SK-N-SH treated with all-trans-retinoic acid at 6 μM for 48 hours (cell line): ENCODE data around the gene PRIMPOL.

Experiments used
- ATAC-seq: fragments of 200-7000 bp; cut with Tn5 transposase; 3 replicates; pipeline ENCODE4 v1.9.1; 2020; ENCODE audit warnings: mild to moderate bottlenecking, moderate library complexity
- ARNTL ChIP-seq: fragments of 450-650 bp; formaldehyde crosslinking; IDR thresholded peaks from 2 replicates; pipeline ENCODE4 v1.5.0; 2020; ENCODE audit warnings: low read depth, mild to moderate bottlenecking, moderate library complexity, borderline replicate concordance
- BACH2 ChIP-seq: fragments of 250-450 bp; sonication (Bioruptor Pico); IDR thresholded peaks from 2 replicates; pipeline ENCODE4 v1.9.0; 2021; ENCODE audit warnings: mild to moderate bottlenecking, borderline replicate concordance
- CSDC2 ChIP-seq: fragments of 250-450 bp; sonication (Bioruptor Pico); IDR thresholded peaks from 2 replicates; pipeline ENCODE4 v1.5.0; 2020; ENCODE audit warnings: mild to moderate bottlenecking, moderate library complexity
- ESRRG ChIP-seq: fragments of 250-450 bp; sonication (Bioruptor Pico); IDR thresholded peaks from 2 replicates; pipeline ENCODE4 v1.6.1; 2021; ENCODE audit warnings: mild to moderate bottlenecking
- GLIS3 ChIP-seq: fragments of 250-450 bp; sonication (Bioruptor Pico); IDR thresholded peaks from 2 replicates; pipeline ENCODE4 v1.5.0; 2020; ENCODE audit warnings: mild to moderate bottlenecking, moderate library complexity
- ISL1 ChIP-seq: fragments of 250-450 bp; sonication (Bioruptor Pico); IDR thresholded peaks from 2 replicates; pipeline ENCODE4 v2.1.2; 2022; ENCODE audit warnings: mild to moderate bottlenecking, moderate library complexity
- OSR1 ChIP-seq: fragments of 250-450 bp; sonication (Bioruptor Pico); IDR thresholded peaks from 2 replicates; pipeline ENCODE4 v1.8.0; 2022; ENCODE audit warnings: moderate library complexity, mild to moderate bottlenecking, inconsistent platforms
- PPARA ChIP-seq: fragments of 250-450 bp; sonication (Bioruptor Pico); IDR thresholded peaks from 2 replicates; pipeline ENCODE4 v1.5.0; 2020; ENCODE audit warnings: mild to moderate bottlenecking, borderline replicate concordance
- RARB ChIP-seq: fragments of 250-450 bp; sonication (Bioruptor Pico); IDR thresholded peaks from 2 replicates; pipeline ENCODE4 v1.8.0; 2021; ENCODE audit warnings: mild to moderate bottlenecking, moderate library complexity
- TCF4 ChIP-seq: fragments of 250-450 bp; sonication (Bioruptor Pico); IDR thresholded peaks from 2 replicates; pipeline ENCODE4 v1.8.0; 2021; ENCODE audit warnings: mild to moderate bottlenecking, moderate library complexity, borderline replicate concordance
- TOX ChIP-seq: fragments of 250-450 bp; sonication (Bioruptor Pico); IDR thresholded peaks from 2 replicates; pipeline ENCODE4 v1.8.0; 2021; ENCODE audit warnings: mild to moderate bottlenecking, moderate library complexity, borderline replicate concordance
- ZC3H10 ChIP-seq: fragments of 250-450 bp; sonication (Bioruptor Pico); IDR thresholded peaks from 2 replicates; pipeline ENCODE4 v1.5.1; 2021; ENCODE audit warnings: mild to moderate bottlenecking, moderate library complexity
- ZNF565 ChIP-seq: fragments of 450-650 bp; formaldehyde crosslinking; conservative IDR thresholded peaks from 2 replicates; pipeline ENCODE4 v1.5.0; 2020; ENCODE audit warnings: low read depth, mild to moderate bottlenecking, moderate library complexity
- ZNF70 ChIP-seq: fragments of 450-650 bp; formaldehyde crosslinking; IDR thresholded peaks from 2 replicates; pipeline ENCODE4 v1.5.0; 2020; ENCODE audit warnings: mild to moderate bottlenecking, moderate library complexity
- ZNF8 ChIP-seq: fragments of 450-650 bp; formaldehyde crosslinking; IDR thresholded peaks from 2 replicates; pipeline ENCODE4 v1.5.0; 2020; ENCODE audit warnings: mild to moderate bottlenecking, moderate library complexity
- TF ChIP-seq, protein P1 (sequence below): fragments of 250-450 bp; sonication (Bioruptor Pico); IDR thresholded peaks from 2 replicates; pipeline ENCODE4 v1.5.1; 2020; ENCODE audit warnings: low read depth, mild to moderate bottlenecking, moderate library complexity
- TF ChIP-seq, protein P2 (sequence below): fragments of 250-450 bp; sonication (Bioruptor Pico); IDR thresholded peaks from 2 replicates; pipeline ENCODE4 v1.8.0; 2020; ENCODE audit warnings: mild to moderate bottlenecking, moderate library complexity, borderline replicate concordance
- TF ChIP-seq, protein P3 (sequence below): fragments of 250-450 bp; sonication (Bioruptor Pico); IDR thresholded peaks from 2 replicates; pipeline ENCODE4 v1.5.0; 2020; ENCODE audit warnings: mild to moderate bottlenecking, moderate library complexity
- TF ChIP-seq, protein P4 (sequence below): fragments of 250-450 bp; sonication (Bioruptor Pico); IDR thresholded peaks from 2 replicates; pipeline ENCODE4 v1.8.0; 2021; ENCODE audit warnings: low read depth, mild to moderate bottlenecking, moderate library complexity, borderline replicate concordance

Gene PRIMPOL

DNA sequence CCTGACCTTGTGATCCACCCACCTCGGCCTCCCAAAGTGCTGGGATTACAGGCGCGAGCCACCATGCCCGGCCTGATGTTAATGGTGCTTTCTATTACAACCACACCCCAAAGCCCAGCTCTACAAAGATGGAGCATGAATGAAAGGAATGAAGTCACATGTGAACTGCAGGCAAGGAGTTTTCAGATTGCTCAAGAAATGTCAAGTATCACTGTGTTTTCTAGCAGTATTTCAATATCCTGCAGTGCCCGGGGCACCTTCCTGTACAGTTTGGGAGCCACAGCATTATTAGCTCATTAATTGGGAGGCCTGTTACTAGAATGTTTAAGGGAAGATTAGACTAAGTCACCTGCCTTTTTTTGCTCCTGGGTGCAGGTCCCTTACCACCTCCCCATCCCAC is 40.1 kb downstream of the PRIMPOL start:
- ATAC-seq, result no peak
- TF ChIP-seq ESRRG (CRISPR knock-in tag) (no peak), TCF4 (CRISPR knock-in tag) (no peak), ZNF8 (CRISPR knock-in tag) (no peak), CSDC2 (CRISPR knock-in tag) (no peak), BACH2 (CRISPR knock-in tag) (no peak), ZNF70 (CRISPR knock-in tag) (no peak), PPARA (CRISPR knock-in tag) (no peak), RARB (CRISPR knock-in tag) (no peak), ZC3H10 (CRISPR knock-in tag) (no peak), OSR1 (no peak), ARNTL (no peak), GLIS3 (no peak), ISL1 (no peak), TOX (CRISPR knock-in tag) (no peak), ZNF565 (no peak)
- TF ChIP-seq, protein P1, sequence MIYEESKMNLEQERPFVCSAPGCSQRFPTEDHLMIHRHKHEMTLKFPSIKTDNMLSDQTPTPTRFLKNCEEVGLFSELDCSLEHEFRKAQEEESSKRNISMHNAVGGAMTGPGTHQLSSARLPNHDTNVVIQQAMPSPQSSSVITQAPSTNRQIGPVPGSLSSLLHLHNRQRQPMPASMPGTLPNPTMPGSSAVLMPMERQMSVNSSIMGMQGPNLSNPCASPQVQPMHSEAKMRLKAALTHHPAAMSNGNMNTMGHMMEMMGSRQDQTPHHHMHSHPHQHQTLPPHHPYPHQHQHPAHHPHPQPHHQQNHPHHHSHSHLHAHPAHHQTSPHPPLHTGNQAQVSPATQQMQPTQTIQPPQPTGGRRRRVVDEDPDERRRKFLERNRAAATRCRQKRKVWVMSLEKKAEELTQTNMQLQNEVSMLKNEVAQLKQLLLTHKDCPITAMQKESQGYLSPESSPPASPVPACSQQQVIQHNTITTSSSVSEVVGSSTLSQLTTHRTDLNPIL (CRISPR knock-in tag), result no peak
- TF ChIP-seq, protein P2, sequence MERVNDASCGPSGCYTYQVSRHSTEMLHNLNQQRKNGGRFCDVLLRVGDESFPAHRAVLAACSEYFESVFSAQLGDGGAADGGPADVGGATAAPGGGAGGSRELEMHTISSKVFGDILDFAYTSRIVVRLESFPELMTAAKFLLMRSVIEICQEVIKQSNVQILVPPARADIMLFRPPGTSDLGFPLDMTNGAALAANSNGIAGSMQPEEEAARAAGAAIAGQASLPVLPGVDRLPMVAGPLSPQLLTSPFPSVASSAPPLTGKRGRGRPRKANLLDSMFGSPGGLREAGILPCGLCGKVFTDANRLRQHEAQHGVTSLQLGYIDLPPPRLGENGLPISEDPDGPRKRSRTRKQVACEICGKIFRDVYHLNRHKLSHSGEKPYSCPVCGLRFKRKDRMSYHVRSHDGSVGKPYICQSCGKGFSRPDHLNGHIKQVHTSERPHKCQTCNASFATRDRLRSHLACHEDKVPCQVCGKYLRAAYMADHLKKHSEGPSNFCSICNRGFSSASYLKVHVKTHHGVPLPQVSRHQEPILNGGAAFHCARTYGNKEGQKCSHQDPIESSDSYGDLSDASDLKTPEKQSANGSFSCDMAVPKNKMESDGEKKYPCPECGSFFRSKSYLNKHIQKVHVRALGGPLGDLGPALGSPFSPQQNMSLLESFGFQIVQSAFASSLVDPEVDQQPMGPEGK (CRISPR knock-in tag), result no peak
- TF ChIP-seq, protein P3, sequence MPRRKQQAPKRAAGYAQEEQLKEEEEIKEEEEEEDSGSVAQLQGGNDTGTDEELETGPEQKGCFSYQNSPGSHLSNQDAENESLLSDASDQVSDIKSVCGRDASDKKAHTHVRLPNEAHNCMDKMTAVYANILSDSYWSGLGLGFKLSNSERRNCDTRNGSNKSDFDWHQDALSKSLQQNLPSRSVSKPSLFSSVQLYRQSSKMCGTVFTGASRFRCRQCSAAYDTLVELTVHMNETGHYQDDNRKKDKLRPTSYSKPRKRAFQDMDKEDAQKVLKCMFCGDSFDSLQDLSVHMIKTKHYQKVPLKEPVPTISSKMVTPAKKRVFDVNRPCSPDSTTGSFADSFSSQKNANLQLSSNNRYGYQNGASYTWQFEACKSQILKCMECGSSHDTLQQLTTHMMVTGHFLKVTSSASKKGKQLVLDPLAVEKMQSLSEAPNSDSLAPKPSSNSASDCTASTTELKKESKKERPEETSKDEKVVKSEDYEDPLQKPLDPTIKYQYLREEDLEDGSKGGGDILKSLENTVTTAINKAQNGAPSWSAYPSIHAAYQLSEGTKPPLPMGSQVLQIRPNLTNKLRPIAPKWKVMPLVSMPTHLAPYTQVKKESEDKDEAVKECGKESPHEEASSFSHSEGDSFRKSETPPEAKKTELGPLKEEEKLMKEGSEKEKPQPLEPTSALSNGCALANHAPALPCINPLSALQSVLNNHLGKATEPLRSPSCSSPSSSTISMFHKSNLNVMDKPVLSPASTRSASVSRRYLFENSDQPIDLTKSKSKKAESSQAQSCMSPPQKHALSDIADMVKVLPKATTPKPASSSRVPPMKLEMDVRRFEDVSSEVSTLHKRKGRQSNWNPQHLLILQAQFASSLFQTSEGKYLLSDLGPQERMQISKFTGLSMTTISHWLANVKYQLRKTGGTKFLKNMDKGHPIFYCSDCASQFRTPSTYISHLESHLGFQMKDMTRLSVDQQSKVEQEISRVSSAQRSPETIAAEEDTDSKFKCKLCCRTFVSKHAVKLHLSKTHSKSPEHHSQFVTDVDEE, result no peak

DNA sequence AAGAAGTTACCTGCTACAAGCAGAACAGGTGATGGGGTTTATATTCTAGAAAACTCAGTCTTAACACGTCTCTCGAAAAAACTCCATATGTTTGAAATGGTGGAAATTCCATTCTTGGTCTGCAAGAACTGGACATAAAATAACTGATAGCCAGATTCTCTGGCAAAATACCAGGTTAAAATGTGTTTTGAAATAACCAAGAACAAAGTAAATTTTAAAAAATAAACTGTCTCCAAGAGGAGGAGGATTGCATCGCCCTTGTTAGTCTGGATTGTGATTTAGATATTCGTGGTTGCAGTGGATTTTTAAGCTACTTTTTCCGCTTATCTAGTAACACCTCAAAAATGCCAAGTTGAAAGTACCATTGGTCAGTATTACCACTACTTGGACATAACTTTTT is 43.5 kb downstream of the PRIMPOL start:
- TF ChIP-seq TCF4 (CRISPR knock-in tag), result no peak
- TF ChIP-seq, protein P2 (CRISPR knock-in tag), result no peak
- TF ChIP-seq ESRRG (CRISPR knock-in tag), result no peak
- no peak for ATAC-seq

DNA sequence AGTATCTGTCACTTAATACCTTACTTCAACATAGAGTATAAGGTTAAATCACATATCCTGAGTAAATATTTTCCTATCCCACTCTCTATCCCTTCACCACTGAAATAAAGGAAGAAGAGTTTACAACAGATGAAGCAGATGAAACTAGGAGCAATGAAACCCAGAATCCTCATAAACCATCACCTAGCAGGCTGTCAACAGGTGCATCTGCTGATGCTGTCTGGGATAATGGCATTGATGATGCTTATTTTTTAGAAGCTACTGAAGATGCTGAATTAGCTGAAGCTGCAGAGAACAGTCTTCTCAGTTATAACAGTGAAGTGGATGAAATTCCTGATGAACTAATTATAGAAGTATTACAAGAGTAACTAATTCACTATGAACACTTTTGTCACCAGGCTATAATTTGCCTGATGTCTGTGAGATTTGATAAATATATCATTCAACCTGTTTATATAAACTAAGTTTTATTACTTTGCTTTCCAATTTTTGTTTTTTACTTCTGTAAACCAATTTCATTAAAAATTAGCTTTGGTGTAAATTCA is 44.9 kb downstream of the PRIMPOL start:
- TF ChIP-seq, protein P4, sequence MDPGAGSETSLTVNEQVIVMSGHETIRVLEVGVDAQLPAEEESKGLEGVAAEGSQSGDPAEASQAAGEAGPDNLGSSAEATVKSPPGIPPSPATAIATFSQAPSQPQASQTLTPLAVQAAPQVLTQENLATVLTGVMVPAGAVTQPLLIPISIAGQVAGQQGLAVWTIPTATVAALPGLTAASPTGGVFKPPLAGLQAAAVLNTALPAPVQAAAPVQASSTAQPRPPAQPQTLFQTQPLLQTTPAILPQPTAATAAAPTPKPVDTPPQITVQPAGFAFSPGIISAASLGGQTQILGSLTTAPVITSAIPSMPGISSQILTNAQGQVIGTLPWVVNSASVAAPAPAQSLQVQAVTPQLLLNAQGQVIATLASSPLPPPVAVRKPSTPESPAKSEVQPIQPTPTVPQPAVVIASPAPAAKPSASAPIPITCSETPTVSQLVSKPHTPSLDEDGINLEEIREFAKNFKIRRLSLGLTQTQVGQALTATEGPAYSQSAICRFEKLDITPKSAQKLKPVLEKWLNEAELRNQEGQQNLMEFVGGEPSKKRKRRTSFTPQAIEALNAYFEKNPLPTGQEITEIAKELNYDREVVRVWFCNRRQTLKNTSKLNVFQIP (CRISPR knock-in tag), result no peak
- no peak for ATAC-seq
